GM18519 (cell line): Measurements from ENCODE around the gene FRMD5.

ENCODE experiments used
- ATAC-seq: cut with Tn5 transposase; IDR thresholded peaks from one replicate; pipeline ENCODE4 v1.9.1; 2021; ENCODE audit warnings: mild to moderate bottlenecking, moderate library complexity; ENCODE audit not compliant: unreplicated experiment, low FRiP score

FRMD5 gene

GRCh38 chr15:43939070-43939469, 256.0 kb downstream of the FRMD5 start:
- no peak for ATAC-seq

- ATAC-seq: no peak
Measured at GRCh38 chr15:43934480-43934879, 260.6 kb downstream of the FRMD5 start.

- no peak for ATAC-seq
Measured at GRCh38 chr15:43932907-43933306, 262.2 kb downstream of the FRMD5 start.

GRCh38 chr15:43931790-43932435, 263.2 kb downstream of the FRMD5 start:
- no peak for ATAC-seq

- ATAC-seq: no peak
Measured at GRCh38 chr15:43931119-43931518, 264.0 kb downstream of the FRMD5 start.

GRCh38 chr15:43930556-43930955, 264.5 kb downstream of the FRMD5 start:
- ATAC-seq: no peak

GRCh38 chr15:43930079-43930478, 265.0 kb downstream of the FRMD5 start:
- ATAC-seq: no peak

- no peak for ATAC-seq
Measured at GRCh38 chr15:43928152-43928551, 266.9 kb downstream of the FRMD5 start.

GRCh38 chr15:43927203-43927602, 267.9 kb downstream of the FRMD5 start:
- no peak for ATAC-seq

GRCh38 chr15:43923553-43923952, 271.5 kb downstream of the FRMD5 start:
- no peak for ATAC-seq

- no peak for ATAC-seq
Measured at GRCh38 chr15:43922021-43922420, 273.1 kb downstream of the FRMD5 start.

- no peak for ATAC-seq
Measured at GRCh38 chr15:43920815-43921214, 274.3 kb downstream of the FRMD5 start.

GRCh38 chr15:43920254-43920600, 274.8 kb downstream of the FRMD5 start:
- ATAC-seq: no peak

- ATAC-seq: no peak
Measured at GRCh38 chr15:43919540-43920253, 275.4 kb downstream of the FRMD5 start.

GRCh38 chr15:43918717-43919116, 276.4 kb downstream of the FRMD5 start:
- ATAC-seq: no peak

GRCh38 chr15:43916326-43916660, 278.8 kb downstream of the FRMD5 start:
- ATAC-seq: no peak

- ATAC-seq: no peak
Measured at GRCh38 chr15:43915631-43916325, 279.3 kb downstream of the FRMD5 start.

- no peak for ATAC-seq
Measured at GRCh38 chr15:43913941-43914340, 281.1 kb downstream of the FRMD5 start.

- ATAC-seq: no peak
Measured at GRCh38 chr15:43913026-43913780, 281.9 kb downstream of the FRMD5 start.

GRCh38 chr15:43912208-43912607, 282.9 kb downstream of the FRMD5 start:
- no peak for ATAC-seq

GRCh38 chr15:43911235-43911781, 283.8 kb downstream of the FRMD5 start:
- ATAC-seq: no peak
